CD4-positive, alpha-beta T cell treated with Interleukin-17A for 1 hour (primary cell): Measurements from ENCODE around the gene CRK.
A peak's percentile ranks its signal among the peaks of the same experiment; 100 is the strongest.

ENCODE experiments used
- DNase-seq: peaks from one replicate; pipeline ENCODE4 v3.0.0-alpha.2; 2020

CRK gene

GRCh38 chr17:1455797-1456599 lies at the start of gene CRK:
TSS of gene CRK (minus strand) at chr17:1456232. CDS start at chr17:1456117, 115 bp downstream.
- peak; percentile 97 for DNase-seq

GRCh38 chr17:1505586-1505985 lies 49.6 kb upstream of the CRK start:
- DNase-seq: no peak

DNA sequence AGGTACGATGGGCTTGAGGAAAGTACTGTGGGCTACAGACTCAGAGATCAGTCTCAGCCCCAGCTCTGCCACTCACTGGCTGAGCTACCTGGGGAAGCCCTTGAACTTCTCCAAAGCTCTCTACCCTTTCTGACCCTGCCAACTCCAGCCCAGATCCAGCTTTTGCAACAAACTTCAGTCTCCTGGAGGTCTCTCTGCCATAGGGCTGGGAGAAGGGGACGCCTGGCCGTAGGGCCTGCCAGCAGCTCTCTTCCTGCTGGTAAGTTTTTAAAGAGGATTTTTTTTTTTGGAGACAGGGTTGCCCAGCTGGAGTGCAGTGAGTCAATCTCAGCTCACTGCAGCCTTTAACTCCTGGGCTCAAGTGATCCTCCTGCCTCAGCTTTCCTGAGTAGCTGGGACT lies 48.8 kb upstream of the CRK start:
- DNase-seq: no peak

- no peak for DNase-seq
These were observed 47.7 kb upstream of the CRK start for GRCh38 chr17:1503699-1504098.

- DNase-seq: no peak
These were observed 42.8 kb upstream of the CRK start for GRCh38 chr17:1498869-1499268.

DNA sequence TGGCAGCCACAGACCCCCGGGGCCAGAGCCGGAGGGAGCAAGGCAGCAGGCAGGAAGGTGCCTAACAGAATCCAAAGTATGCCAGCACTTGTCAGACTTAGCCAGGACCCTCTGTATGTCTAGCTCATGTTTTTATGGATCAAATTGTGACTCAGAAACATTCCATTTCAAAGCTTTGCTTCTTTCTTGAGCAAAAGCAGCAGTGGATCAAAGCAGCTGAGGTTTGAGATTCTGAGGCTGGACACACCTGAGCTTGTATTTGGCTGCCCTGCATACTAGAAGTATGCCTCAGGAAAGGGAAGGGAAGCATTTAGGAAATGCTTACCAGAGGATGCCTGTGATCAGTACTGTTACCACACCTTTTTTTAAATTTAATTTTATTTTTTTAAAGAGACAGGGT lies 42.2 kb upstream of the CRK start:
- DNase-seq: no peak

GRCh38 chr17:1497831-1498230 lies 41.8 kb upstream of the CRK start:
- DNase-seq: no peak

- no peak for DNase-seq
These were observed 40.8 kb upstream of the CRK start for GRCh38 chr17:1496869-1497268.

DNA sequence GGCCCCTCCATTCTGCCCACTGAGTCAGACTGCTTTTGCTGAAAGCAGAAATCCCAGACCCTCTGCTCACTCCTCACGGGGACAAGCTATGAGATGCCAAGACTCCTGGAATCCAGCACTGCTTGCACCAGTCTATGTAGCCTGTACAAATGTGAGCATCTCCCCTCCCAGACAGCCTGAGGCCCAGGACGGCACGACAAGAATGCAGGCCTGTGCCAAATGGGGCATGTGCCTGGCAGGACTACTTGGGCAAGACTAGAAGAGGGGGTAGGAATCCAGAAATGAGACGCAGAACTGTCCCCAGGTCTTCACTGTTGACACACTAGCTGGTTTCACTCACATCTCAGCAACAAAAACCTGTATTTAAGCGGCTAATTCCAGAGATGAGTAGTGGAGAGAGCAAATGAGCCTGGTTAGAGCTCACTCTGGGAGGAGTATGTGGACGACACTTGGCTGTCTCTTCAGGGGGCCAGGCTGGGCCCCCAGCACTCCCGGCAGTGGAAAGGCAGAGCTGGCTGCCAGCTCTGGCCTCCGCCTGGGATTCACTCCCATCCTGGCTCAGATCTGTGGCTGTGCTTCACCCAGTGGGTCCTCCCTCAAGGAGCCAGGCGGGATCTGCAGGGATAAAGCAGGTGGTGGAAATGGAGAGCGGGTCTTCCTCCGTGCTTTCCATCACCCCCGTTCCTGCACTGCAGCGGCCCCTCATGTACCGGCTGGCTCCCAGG lies 39.4 kb upstream of the CRK start:
- no peak for DNase-seq

- no peak for DNase-seq
These were observed 38.8 kb upstream of the CRK start for GRCh38 chr17:1494736-1495253.

GRCh38 chr17:1494203-1494602 lies 38.2 kb upstream of the CRK start:
- DNase-seq: no peak

GRCh38 chr17:1493291-1493980 lies 37.4 kb upstream of the CRK start:
- no peak for DNase-seq

DNA sequence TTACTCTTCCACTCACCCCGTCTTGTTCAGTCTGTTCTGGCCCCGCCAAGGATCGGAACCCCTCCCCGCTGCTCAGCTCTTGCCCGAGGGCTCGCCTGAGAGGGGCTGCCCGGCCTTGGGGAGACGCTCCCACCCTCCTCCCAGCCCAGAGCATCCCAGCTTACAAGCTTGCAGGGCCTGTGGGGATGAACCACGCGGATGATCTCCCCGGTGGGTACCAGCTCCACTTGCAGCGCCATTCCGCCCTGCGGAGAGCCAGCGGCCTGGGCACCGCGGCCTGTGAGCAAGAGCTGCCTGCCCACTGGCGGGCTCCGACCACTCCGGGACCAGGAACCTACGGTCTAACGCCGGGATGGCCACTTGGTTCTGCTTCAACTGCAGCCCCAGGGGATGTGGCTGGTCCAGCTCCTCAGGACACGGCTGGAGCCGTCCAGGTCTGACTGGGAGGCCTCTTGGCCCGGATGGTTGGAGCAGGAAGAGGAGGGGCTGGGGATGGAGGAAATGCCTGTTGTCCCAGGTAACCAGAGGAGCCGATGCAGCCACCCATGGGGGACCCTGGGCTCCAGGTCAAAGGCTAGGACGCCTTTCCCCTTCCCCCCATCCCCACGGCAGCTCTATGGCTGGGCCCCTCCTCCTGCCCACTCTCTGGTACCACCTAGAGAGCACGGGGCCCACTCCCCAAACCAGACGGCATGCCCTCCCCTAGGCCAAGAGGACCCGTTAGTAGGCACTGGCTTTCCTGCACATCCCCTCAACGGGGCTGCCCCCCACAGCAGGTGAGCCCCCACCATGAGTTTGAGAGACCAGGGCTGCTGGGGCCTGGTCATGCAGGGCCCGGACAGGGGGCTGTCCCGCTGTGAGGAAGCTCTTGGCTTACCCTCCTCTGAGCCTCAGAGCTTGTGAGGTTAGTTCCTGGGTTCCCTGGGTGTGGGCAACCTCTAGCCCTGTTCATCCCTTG lies 36.5 kb upstream of the CRK start, which contains the start of gene MYO1C:
Gene MYO1C, minus strand, starts transcription at position 438 of the 958 bp plus-strand sequence. Its CDS starts 199 bp downstream, at position 239.
- no peak for DNase-seq

- DNase-seq: peak; percentile 43
These were observed 35.6 kb upstream of the CRK start for GRCh38 chr17:1491443-1492248.

DNA sequence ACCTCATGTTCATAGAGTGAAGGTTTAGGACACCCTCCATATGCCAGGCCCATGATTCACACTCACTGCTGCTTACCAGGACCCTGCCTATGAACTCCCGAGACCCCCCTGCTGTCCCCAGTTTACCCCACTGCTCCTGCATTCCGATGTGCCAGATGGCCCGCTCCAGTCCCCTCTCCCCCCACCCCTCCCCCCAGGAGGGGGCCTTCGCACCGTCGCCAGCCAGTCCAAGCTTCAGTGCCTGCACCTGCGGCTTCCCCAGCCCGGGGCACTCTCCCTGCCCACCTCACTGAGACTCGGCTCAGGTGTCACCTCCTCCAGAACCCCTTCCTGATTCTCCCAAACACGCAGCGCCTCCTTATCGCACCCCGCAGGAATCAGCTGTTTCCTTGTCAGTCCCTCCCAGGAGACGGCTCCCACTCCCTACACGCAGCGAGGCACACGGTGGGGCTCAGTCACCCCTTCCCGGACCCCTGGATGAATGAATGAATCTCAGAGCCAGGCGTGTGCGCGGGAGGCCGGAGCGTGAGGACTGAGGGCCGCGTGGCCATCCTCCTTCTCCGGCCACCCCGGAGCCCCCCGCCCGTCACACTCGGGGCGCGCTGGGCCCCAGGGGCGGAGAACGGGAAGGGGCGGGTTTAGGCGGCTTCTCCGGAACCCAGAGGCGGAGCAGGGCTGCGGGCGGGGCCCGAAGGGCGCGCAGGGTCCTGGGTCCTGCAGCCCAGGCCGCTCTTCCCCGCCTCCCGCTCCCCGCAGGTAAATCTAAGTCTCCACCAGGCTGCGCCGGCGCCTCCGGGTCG lies 34.8 kb upstream of the CRK start:
- DNase-seq: peak; percentile 68

DNA sequence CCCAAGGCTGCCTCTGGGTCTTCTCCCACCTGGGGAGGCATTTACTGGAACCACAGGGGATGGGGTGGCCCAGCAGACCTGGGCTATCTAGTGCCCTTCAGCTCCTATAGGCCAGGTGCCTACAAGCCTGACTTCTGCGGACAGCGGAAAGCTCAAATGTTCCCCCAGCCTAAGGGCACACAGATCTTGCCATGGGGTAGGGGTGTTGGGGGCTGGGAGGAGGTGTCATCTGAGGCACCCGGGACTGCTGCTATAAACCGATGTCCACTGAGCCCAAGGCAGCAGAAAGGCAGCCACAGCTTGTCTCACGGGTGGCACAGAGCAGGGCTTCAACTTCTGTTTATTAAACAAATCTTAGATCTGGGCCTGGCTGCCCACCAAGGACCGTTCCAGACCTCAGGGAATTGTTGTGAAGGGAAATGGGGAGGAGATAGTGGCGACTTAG lies 32.8 kb upstream of the CRK start:
- no peak for DNase-seq

GRCh38 chr17:1487939-1488825 lies 32.1 kb upstream of the CRK start:
- peak; percentile 71 for DNase-seq

DNA sequence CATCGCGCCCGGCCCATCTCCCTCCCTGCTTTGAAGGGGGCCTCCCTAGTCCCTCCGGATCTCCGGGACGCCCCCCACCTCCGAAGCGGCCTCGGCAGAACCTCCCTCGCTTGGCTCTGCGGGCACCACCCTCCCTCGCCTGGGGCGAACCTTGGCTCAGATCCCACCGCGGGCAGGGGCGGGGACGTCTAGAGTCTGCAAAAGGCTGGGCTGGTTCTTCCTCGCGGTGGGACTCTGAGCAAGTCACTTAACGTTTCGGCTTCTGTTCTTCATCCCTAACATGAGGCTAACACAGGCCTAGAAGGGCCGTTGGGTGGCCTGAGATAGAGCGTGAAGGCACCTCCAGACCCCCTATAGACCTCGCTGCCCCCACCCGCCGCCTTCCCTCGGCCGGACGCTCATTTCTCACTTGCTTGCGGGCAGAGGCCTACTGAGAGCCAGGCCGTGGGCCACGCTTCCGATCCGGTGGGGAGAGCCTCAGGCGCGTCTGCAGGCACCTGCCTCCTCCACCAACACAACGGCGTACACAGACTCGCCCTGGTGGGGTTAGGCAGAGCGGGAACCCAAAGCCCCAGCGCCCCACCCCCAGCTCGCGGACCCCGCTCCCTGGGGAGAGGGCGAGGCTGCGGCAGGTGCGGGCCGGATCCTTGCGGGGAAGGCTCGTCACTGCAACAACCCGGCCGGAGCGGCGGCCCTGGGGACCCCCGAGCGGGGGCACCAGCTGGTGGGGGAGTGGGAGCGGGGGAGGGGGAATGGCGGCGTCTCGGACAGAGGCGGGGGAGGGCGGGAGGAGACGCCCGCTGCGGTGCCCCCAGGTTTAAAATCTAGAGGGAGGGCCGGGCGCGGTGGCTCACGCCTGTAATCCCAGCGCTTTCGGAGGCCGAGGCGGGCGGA lies 31.0 kb upstream of the CRK start:
- peak; percentile 80 for DNase-seq
